GM18498 (cell line): ENCODE results near the gene WFDC8.

Experiments
- ATAC-seq: cut with Tn5 transposase; IDR thresholded peaks from one replicate; pipeline ENCODE4 v1.9.1; 2021; ENCODE audit warnings: mild to moderate bottlenecking, moderate library complexity; ENCODE audit not compliant: unreplicated experiment

Gene WFDC8

DNA sequence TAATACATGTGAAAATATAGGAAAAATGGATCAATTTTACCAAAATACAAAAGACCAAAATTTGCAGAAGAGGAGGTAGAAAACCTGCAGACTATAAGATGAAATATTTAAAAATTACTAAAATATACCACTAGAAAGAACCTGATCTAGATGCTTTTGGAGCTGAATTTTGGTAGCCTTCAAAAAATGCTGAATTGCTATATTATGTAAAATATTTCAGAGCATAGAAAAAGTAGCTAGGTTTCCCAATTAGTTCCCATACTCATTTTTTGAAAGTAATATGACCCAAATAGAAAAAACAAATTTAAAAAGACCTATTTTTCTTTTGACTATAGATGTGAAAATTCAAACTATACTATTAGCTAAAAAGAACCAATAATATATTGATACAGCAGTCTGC is 28.3 kb downstream of the WFDC8 start:
- ATAC-seq, result no peak

DNA sequence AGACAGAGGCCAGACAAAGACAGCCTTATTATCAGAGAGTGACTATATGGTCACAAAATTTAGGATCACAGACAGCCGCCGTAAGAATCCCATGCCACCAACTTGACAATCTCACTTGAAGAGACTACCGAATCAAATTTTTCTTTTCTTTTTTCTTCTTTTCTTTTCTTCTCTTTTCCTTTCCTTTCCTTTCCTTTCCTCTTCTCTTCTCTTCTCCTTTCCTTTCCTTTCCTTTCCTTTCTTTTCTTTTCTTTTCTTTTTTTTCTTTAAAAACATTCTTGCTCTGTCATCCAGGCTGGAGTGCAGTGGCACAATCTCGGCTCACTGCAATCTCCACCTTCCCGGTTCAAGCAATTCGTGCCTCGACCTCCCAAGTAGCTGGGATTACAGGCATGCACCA is 30.7 kb downstream of the WFDC8 start:
- no peak for ATAC-seq

DNA sequence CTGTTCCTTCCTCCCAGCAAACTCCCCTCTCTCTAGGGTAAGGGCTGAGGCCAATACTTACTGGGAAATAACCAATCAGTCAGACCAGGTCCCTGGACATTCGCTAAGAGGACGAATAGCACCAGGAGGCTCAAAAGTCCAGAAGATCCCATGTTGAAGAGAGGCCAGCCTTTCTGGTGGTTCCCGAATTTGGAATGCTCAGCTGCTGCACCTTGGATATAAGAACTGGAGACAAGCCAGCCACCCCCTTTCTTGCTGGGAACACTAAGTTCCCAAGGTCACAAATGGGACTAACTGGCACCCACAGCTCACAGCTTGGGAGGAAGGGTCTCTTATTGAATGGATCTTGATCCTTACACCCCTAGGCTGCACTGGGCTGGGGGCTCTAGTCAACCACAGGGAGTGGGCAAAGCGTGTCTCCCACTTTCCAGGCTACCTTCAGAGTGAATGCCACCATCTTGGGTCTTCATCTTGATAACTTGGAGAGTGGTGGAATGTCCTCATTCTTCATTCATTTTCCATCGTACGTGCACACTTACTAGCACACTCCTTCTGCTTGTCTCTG is 31.8 kb downstream of the WFDC8 start, which contains the start of gene EPPIN:
EPPIN (minus strand) TSS at position 196 of the 565 bp plus-strand sequence; CDS start at position 152, 44 bp downstream.
- ATAC-seq, result no peak

DNA sequence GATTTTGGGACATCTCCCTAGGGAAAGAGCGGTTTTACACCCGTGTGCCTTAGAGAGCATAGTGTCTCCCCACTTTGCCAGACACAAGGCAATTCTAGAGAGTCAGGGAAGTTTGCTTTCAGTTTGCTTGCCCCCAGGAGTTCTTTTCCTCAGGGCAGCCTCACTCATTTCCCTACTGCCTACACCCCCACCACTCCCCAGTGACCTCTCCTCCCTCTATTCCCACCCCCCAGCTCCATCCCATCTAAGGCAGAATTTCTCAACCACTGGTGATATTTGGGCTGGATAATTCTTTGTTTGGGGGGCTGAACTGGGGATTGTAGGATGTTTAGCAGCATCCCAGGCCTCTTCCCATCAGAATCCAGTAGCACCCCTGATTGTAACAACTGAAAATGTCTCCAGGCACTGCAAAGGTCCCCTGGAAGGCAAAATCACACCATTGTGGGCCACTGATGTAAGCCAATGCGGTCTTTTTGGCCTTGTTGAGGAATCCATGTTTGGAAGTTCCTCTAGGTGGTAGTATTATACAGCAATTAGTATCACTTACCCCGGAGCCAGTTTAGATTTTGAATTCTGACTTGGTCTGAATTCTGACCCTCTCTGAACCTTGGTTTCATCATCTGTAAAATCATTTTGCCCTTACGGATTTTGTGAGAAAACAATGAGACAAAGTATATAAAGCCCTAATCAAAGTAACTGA is 33.2 kb downstream of the WFDC8 start:
- no peak for ATAC-seq

DNA sequence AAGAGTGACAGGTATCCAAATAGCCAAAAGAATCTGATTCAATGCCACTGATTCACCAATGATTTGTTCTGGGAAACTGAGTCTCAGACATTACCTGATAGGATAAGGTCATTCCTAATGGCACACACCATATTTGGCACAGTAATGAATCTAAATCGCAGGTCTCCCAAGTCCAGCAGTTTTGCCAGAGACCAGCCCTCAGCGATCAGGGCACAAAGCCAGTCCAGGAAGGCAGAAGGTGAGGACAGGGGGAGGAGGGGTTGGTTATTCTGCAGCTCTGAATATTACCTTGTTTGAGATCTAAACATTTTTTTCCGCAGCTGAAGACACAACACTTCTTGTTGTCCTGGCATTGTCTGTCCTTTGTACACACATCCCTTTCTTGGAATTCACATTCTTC is 33.7 kb downstream of the WFDC8 start:
- ATAC-seq, result no peak

DNA sequence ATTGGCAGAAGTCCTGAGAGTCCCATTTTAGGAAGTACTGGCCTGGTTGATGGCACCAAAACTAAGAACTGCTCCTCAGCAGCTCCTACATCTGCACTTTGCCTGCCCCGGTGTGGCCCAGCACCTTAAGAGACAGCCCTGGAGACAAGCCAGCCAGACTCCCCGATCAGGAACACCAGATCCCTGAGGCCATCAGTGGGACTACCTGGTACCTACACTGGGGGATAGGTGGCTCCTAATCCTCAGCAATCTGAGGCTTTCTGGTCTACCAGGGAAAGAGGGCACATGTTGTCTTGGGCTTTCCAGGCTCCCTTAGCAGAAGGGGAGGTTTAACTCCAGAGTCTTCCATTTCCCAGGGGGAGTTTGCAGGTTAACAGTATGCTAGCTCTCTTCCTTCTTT is 39.7 kb downstream of the WFDC8 start, which contains the start of gene WFDC6:
WFDC6 (minus strand) TSS at position 101 of the 400 bp plus-strand sequence; CDS start at position 26, 75 bp downstream.
- ATAC-seq, result no peak

DNA sequence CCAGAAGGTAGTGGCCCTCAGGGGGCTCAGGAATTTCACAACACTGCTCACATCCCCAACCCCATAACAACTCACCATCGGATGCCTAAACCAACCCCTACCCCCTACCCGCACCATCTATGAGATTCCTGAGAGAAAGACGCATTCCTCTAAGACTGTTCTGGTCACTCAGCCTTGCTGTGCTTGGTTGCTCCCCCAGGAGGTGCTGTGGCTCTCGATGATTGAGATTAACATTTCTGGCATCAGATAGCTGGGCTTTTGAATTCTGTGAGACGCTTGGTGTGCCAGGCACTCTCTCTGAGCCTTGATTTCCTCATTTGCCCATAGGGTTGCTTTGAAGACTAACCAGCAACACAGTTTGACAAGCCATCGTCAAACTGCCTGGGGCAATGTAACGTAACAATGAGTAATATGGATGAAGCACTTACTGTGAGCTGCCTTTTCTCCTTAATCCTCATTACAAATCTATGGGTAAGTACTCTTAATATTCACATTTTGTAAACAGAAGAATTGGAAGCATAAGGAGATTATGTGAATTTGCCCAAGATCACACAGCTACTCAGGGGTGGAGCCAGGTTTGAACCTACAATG is 40.8 kb downstream of the WFDC8 start:
- no peak for ATAC-seq

DNA sequence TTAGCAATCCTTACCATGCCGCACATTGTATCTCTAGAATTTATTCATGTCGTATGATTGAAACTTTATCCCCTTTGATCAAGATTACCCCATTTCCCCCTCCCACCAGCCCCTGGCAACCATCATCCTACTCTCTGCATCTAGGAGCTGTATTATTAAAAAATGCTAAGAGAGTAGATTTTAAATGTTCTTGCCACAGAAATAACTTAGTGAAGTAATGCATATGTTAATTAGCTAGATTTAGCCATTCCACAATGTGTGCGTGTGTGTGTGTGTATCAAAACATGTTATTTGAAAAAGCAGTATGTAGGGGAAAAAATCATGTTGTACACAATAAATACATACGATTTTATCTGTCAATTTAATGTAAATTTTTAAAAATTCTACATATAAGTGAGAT is 51.8 kb downstream of the WFDC8 start:
- no peak for ATAC-seq

DNA sequence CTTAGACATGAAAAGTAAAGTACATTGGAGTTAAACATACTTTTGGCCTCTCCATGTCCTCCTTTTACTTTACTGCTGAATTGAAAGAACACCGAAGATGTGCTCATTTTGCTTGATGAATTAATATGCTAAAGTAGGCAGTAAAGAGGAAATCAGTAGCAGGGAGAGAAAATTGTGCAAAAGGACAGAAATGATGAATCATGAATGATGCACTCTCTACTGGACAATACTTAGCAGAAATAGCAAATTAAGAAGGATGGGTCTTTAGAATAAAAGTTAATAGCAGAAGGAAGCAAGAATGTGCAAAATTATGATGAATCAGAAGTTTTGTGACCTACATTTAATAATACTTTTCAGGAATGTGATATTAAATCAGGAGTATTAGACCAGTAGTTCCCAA is 55.3 kb downstream of the WFDC8 start:
- no peak for ATAC-seq

DNA sequence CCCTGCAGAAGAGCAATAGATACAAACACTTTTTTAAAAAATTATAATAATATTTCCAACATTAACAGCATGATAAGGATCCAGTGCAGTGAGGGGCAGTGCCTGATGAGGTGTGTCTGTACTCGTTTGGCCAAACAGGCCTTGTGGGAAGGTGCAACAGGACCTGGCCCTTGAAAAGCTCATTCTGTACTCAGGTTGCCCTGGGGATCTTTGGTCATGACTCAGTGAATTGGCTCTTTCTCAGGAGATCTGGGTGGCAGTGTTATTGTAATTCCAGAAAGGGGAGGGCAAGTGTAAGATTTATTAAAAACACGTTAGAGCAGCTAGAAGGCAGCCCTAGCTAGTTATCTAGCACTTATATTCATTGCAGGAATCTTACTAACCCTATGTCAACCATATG is 60.8 kb downstream of the WFDC8 start:
- ATAC-seq, result no peak

DNA sequence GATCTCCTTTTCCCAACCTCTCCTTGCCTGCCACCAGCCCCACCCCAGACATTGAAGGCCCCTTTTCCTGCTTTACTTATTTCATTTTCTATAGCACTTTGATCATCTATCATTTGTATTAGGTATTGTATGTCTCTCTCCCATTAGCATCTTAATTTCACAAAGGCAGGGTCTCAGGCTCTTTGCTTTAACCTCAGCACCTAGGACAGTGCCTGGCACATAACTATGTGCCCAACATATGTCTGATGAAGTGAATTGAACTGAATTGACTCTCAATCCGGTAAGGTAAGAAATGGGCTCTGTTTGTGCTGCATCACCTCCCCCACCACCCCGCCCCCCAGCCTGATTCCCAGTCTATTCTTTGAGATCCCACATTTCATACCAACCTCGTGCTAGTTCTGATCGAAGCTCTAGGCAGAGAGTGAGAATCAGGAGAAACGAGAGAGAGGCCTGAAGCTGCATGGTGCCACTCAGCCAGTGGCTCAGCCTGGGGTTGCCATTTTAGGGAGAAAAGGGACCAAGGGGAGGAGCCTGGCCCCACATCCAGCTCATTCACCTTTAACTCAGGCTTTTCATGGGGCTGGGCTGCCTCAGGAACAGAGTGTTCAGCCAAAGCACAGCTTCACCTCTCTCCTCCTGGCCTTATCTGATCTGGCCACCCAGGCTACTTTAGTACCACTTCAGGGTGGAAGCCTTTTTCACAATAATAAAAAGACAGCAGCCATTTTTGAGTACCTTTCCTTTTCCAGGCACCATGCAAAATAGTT is 63.8 kb downstream of the WFDC8 start, which contains the start of gene SPINT3:
SPINT3 (minus strand) TSS at position 476 of the 767 bp plus-strand sequence; CDS start at position 462, 14 bp downstream.
- ATAC-seq, result no peak

DNA sequence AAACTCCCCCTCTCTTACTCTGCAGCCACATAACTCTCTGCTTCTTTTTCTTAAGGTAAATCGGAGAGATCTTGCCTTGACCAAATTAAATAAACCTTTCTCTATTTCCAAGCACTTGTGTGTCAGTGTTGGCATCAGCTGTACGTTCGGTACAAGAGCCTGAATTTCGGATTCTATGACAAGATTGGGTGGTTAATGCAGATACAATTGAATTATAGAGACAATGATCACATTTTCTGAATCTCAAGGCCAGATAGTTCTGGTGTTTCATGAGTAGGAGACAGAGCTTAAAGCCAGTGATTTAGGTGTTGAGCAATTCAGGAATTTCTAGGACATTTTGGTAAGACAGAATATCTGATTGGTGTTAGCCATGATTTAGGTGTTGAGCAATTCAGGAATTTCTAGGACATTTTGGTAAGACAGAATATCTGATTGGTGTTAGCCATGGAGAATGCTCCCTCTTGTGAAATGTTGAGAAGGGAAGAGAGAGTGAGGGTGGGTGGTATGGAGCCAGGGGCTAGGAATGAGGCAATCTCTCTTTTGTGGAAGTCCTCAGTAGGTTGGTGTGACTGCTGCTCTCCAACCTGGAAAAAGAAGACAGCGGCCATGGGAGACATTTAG is 68.7 kb downstream of the WFDC8 start:
- ATAC-seq, result no peak

DNA sequence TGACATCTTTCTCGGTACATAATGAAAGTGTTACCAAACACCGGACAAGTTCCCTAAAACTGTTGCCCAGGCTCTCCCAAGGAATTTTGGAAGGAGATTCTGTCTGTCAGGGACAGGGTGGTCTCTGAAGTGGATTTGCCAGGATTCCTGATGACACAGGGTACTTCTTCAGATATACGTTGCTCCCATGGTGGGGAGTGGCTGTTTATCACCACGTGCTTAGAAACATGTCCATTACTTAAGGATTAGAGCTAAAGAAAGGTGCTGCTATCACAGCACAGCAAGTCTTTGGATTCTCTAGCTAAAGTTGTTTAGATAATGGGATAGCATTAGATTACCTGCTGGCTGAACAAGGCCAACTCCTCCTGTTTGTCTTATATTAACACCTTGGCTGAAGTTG is 70.0 kb downstream of the WFDC8 start:
- ATAC-seq, result no peak

DNA sequence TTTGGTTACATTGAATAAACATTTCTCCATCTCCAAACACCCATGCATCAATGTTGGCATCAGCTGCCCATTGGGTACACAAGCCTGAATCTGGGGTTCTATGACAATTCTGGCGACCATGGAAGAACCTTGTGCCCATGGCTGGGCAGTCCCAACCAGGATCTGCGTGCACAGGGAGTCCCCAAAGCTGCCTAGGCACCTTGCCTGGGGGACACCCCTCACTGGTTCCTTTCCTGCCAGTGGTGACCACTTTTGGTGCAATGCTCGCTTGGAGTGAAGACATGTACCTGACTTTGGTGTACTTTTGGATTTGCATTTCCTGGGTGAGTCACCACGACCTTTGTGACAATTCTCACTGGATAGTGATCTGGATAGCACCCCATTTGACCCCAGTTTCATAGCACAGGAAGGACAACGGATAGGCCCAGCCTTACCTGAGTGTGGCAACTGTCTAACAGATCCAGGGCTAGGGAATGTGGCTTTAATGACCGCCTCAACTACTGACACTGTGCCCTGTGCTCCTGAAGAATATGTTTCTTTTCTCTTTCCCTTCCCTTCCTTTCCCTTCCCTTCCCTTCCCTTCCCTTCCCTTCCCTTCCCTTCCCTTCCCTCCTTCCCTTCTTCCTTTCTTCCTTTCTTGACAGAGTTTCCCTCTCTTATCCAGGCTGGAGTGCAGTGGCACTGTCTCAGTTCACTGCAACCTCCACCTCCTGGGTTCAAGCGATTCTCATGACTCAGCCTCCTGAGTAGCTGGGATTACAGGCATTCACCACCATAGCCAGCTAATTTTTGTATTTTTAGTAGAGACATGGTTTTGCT is 70.8 kb downstream of the WFDC8 start:
- no peak for ATAC-seq

DNA sequence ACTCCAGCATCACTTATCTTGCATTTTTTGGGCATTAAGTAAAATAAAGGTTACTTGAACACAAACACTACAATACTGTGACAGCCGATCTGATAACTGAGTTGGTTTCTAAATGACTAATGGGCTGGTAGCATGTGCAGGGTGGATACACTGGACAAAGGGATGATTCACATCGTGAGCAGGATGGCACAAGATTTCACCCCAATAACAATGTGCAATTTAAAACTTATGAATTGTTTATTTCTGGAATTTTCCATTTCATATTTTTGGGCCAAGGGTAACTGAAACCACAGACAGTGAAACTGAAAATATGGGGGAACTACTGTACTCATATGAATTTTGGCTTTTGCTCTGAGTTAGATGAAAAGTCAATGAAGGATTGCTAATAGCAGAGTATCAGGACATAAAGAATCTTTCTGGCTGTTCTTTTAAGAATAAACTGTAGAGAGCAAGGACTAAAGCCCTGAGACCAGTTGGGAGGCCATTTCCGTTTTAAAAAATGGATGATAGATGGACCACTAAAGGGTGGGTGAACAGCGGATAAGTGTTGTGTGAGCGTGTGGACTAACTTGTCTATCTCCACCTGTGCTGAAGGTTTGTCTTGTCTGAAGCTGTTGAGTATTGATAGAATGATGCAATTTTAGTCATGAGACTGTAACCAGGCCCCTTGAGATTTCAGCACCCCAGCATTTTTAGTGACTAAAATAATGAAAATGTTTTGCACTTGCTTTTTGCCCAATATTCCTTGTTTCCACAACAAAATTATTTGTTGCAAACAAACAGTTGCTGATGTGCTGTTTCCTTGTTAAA is 71.9 kb downstream of the WFDC8 start:
- ATAC-seq, result peak; percentile 50

DNA sequence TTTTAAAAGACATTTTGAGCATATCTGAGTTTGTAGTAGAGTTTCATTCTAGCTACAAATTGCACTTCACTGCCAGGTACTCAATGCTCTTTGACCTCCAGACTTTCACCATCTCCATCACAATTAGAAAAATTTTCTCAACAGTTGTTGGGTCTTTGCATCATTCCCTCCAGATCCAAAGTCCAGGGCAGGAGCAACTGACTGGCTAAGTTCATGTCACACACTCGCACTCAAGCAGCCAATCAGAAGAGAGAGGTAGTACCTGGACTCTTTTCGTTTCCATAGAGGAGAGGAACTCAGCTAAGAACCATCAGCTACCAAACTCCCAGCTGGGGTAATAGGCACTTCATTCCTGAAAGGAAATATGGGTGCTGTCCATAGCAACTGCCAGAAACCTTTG is 72.7 kb downstream of the WFDC8 start:
- ATAC-seq, result no peak

DNA sequence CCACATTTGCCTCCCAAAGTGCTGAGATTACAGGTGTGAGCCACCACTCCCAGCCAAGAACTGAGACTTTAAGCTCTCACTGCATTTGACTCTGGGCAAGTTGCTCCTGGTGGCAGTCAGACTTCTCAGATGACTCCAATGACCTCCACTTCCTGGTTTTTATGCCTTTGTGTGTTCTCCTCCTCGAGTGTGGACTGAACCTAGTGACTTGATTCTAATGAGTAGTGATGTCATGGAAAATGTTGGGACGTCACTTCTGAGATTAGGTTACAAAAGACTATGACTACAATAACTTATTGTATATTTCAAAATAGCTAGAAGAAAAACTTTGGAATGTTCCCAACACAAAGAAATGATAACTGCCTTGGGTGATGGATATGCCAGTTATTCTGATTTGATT is 75.7 kb downstream of the WFDC8 start:
- no peak for ATAC-seq

DNA sequence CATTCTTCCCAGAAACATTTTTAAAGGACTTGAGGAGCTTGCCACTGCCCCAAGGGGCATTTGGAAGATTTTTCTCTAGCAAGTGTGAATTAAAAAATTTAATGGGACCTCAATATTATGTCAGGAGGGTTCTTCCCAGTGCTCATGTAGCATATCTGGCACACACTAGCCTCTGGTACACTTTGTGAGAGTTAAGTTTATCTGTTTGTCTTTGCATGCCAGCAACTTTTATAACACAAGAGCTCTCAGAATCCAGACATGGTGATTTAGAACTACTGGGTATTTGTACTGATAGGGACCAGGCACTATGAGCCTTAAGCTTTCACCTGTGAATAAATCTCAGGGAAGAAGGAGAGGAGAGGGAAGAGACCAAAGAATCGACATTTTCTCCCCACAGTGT is 76.5 kb downstream of the WFDC8 start:
- ATAC-seq, result no peak
